Measurements from ENCODE around the gene THBS1.

Gene THBS1

GRCh38 chr15:39580485-39581241 is at the start of gene THBS1:
TSS of gene THBS1 (plus strand) at chr15:39581079. CDS start at chr15:39581858, 779 bp downstream.
- peak within 1 kb of the TSS; percentile 76 for H3K4me3 ChIP-seq
- no peaks in the 10 kb centered on the region for H3K36me3 ChIP-seq (ENCODE audit: insufficient read depth, low read length)
- no peak for TF ChIP-seq EZH2 (IDR thresholded peaks at IDR 0.05)
- TF ChIP-seq FOXP2 (optimal IDR thresholded peaks at IDR 0.05; ENCODE audit: control extremely low read depth, extremely low read length, insufficient read depth) = no peak
- TF ChIP-seq POLR2AphosphoS5 (IDR thresholded peaks at IDR 0.05; ENCODE audit: borderline replicate concordance, low read depth, low read length) = no peak
- H3K9me3 ChIP-seq (ENCODE audit: low read depth, low read length) = no peaks in the 10 kb centered on the region
- no peak within 1 kb of the TSS for H3K9ac ChIP-seq (ENCODE audit: insufficient read length)
- no peak for DNase-seq (ENCODE audit: low read depth, low spot score)
- H3K27ac ChIP-seq = no peak within 1 kb of the TSS

GRCh38 chr15:39534996-39535395 is 45.9 kb upstream of the THBS1 start:
- TF ChIP-seq EZH2 (IDR thresholded peaks at IDR 0.05) = no peak
- no peak for TF ChIP-seq FOXP2 (optimal IDR thresholded peaks at IDR 0.05; ENCODE audit: control extremely low read depth, extremely low read length, insufficient read depth)
- no peak for TF ChIP-seq POLR2AphosphoS5 (IDR thresholded peaks at IDR 0.05; ENCODE audit: borderline replicate concordance, low read depth, low read length)
- Histone ChIP-seq H3K4me3 (no peak overlapping the region), H3K27ac (no peak overlapping the region), H3K9ac (ENCODE audit: insufficient read length) (no peak overlapping the region), H3K36me3 (ENCODE audit: insufficient read depth, low read length) (no peaks in the 10 kb centered on the region), H3K9me3 (ENCODE audit: low read depth, low read length) (no peaks in the 10 kb centered on the region)
- DNase-seq (ENCODE audit: low read depth, low spot score) = no peak

DNA sequence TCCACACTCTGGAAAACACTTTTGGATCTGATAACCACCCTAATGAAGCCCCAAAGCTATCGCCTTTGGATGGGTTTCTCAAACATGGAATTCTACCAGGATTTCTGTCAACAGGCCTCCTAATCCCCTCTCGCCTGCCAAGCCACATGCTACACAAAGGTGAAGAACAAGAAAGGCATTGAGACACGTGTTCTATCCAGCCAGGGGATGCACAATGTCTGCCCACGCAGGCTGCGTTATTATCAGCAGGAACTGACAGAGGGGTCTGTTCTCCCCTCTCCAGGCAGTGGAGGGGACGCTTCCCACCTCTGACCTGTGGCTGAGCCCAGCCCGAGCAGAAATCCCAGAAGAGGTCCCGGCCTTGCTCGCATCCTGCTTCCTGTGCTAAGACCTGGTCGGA is 45.4 kb upstream of the THBS1 start:
- no peak for DNase-seq (ENCODE audit: low read depth, low spot score)
- TF ChIP-seq FOXP2 (optimal IDR thresholded peaks at IDR 0.05; ENCODE audit: control extremely low read depth, extremely low read length, insufficient read depth) (no peak), EZH2 (IDR thresholded peaks at IDR 0.05) (no peak), POLR2AphosphoS5 (IDR thresholded peaks at IDR 0.05; ENCODE audit: borderline replicate concordance, low read depth, low read length) (no peak)
- H3K4me3 ChIP-seq = no peak overlapping the region
- no peaks in the 10 kb centered on the region for H3K9me3 ChIP-seq (ENCODE audit: low read depth, low read length)
- no peak overlapping the region for H3K27ac ChIP-seq
- H3K36me3 ChIP-seq (ENCODE audit: insufficient read depth, low read length) = no peaks in the 10 kb centered on the region
- no peak overlapping the region for H3K9ac ChIP-seq (ENCODE audit: insufficient read length)

DNA sequence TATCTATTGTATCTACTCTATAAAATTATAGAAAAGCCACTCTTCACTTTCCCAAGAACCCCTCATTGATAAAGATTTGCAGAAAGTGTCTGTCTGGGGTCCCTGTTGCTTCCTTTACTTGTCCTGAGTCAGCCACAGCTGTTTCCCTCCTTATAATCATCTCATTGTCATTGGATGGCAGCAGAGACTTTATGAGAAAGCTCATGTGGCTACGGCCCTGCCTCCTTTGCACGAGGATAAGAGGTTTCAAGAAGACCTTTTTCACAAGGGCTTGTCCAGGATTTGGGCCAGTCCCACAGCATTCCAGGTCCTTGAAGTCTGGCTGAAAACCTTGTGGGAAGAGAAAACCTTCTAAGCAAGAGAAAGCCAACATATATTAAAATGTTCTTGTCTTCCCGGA is 41.9 kb upstream of the THBS1 start:
- Histone ChIP-seq H3K4me3 (no peak overlapping the region), H3K27ac (no peak overlapping the region), H3K36me3 (ENCODE audit: insufficient read depth, low read length) (no peaks in the 10 kb centered on the region), H3K9me3 (ENCODE audit: low read depth, low read length) (no peaks in the 10 kb centered on the region), H3K9ac (ENCODE audit: insufficient read length) (no peak overlapping the region)
- TF ChIP-seq FOXP2 (optimal IDR thresholded peaks at IDR 0.05; ENCODE audit: control extremely low read depth, extremely low read length, insufficient read depth) (no peak), POLR2AphosphoS5 (IDR thresholded peaks at IDR 0.05; ENCODE audit: borderline replicate concordance, low read depth, low read length) (no peak), EZH2 (IDR thresholded peaks at IDR 0.05) (no peak)
- DNase-seq (ENCODE audit: low read depth, low spot score) = no peak

GRCh38 chr15:39539466-39539865 is 41.4 kb upstream of the THBS1 start:
- H3K9ac ChIP-seq (ENCODE audit: insufficient read length) = no peak overlapping the region
- H3K4me3 ChIP-seq = no peak overlapping the region
- TF ChIP-seq POLR2AphosphoS5 (IDR thresholded peaks at IDR 0.05; ENCODE audit: borderline replicate concordance, low read depth, low read length) (no peak), FOXP2 (optimal IDR thresholded peaks at IDR 0.05; ENCODE audit: control extremely low read depth, extremely low read length, insufficient read depth) (no peak), EZH2 (IDR thresholded peaks at IDR 0.05) (no peak)
- no peak for DNase-seq (ENCODE audit: low read depth, low spot score)
- H3K36me3 ChIP-seq (ENCODE audit: insufficient read depth, low read length) = no peaks in the 10 kb centered on the region
- H3K27ac ChIP-seq = no peak overlapping the region
- H3K9me3 ChIP-seq (ENCODE audit: low read depth, low read length) = no peaks in the 10 kb centered on the region

GRCh38 chr15:39539973-39540558 is 40.8 kb upstream of the THBS1 start:
- Histone ChIP-seq H3K9me3 (ENCODE audit: low read depth, low read length) (no peaks in the 10 kb centered on the region), H3K4me3 (no peak overlapping the region), H3K36me3 (ENCODE audit: insufficient read depth, low read length) (no peaks in the 10 kb centered on the region), H3K27ac (no peak overlapping the region), H3K9ac (ENCODE audit: insufficient read length) (no peak overlapping the region)
- DNase-seq (ENCODE audit: low read depth, low spot score) = no peak
- TF ChIP-seq EZH2 (IDR thresholded peaks at IDR 0.05) = no peak
- no peak for TF ChIP-seq FOXP2 (optimal IDR thresholded peaks at IDR 0.05; ENCODE audit: control extremely low read depth, extremely low read length, insufficient read depth)
- no peak for TF ChIP-seq POLR2AphosphoS5 (IDR thresholded peaks at IDR 0.05; ENCODE audit: borderline replicate concordance, low read depth, low read length)

DNA sequence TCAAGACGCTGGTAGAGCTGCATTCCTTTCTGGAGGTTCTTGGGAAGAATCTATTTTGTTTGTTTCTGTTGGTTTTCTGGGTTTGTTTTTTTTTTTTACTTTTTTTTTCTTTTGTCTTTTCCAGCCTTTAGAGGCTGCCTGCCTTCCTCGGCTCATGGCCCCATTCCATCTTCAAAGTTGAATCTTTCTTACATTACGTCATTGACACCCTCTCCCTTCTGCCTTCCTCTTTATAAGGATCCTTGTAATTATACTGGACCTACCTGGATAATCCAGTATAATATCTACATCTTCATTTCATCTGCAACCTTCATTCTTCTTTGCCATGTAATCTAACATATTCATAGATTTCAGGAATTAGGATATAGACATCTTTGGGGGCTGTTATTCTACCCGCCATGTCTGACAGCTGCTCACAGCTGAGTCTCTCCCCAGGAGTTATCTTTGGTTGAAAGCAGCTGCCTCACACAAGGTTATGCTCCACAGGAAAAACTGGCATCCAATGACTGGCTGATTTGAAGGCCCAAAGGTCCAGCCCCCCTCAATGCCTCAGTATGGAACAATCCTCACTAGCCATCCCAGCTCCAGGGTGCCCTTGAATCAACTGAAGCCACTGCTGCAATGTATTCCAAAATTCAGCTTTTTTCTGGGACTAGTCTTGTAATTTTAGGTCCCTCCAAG is 38.4 kb upstream of the THBS1 start:
- Histone ChIP-seq H3K36me3 (ENCODE audit: insufficient read depth, low read length) (no peaks in the 10 kb centered on the region), H3K9ac (ENCODE audit: insufficient read length) (no peak overlapping the region), H3K4me3 (no peak overlapping the region), H3K9me3 (ENCODE audit: low read depth, low read length) (no peaks in the 10 kb centered on the region), H3K27ac (no peak overlapping the region)
- DNase-seq (ENCODE audit: low read depth, low spot score) = no peak
- TF ChIP-seq EZH2 (IDR thresholded peaks at IDR 0.05) (no peak), FOXP2 (optimal IDR thresholded peaks at IDR 0.05; ENCODE audit: control extremely low read depth, extremely low read length, insufficient read depth) (no peak), POLR2AphosphoS5 (IDR thresholded peaks at IDR 0.05; ENCODE audit: borderline replicate concordance, low read depth, low read length) (no peak)

DNA sequence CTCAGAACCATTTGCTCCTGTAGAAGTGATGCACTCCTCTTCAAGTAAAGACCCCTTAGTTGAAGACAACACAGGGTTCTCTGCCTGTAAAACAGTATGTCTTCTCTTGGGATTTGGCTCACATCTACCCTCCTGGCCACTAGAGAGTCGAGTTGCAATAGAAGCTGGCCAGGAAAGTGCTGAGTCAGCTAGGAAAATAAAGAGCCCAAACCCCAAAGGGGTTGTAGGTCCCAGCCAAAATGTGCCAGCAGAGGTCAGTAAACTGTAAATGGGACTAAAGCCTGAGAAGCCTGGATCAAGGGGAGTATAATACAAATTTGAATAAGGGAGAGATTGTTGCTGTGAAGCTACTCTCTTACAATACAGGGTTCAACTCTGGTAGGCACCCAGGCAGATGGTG is 37.2 kb upstream of the THBS1 start:
- no peaks in the 10 kb centered on the region for H3K36me3 ChIP-seq (ENCODE audit: insufficient read depth, low read length)
- H3K9ac ChIP-seq (ENCODE audit: insufficient read length) = no peak overlapping the region
- DNase-seq (ENCODE audit: low read depth, low spot score) = no peak
- no peak overlapping the region for H3K27ac ChIP-seq
- no peaks in the 10 kb centered on the region for H3K9me3 ChIP-seq (ENCODE audit: low read depth, low read length)
- TF ChIP-seq FOXP2 (optimal IDR thresholded peaks at IDR 0.05; ENCODE audit: control extremely low read depth, extremely low read length, insufficient read depth) = no peak
- no peak for TF ChIP-seq POLR2AphosphoS5 (IDR thresholded peaks at IDR 0.05; ENCODE audit: borderline replicate concordance, low read depth, low read length)
- no peak for TF ChIP-seq EZH2 (IDR thresholded peaks at IDR 0.05)
- no peak overlapping the region for H3K4me3 ChIP-seq
